GM18511 (cell line): Measurements from ENCODE around the gene AFG3L2.

Experiments used
- ATAC-seq: cut with Tn5 transposase; IDR thresholded peaks from one replicate; pipeline ENCODE4 v1.9.1; 2021; ENCODE audit warnings: mild to moderate bottlenecking, moderate library complexity; ENCODE audit not compliant: unreplicated experiment

AFG3L2 gene

DNA sequence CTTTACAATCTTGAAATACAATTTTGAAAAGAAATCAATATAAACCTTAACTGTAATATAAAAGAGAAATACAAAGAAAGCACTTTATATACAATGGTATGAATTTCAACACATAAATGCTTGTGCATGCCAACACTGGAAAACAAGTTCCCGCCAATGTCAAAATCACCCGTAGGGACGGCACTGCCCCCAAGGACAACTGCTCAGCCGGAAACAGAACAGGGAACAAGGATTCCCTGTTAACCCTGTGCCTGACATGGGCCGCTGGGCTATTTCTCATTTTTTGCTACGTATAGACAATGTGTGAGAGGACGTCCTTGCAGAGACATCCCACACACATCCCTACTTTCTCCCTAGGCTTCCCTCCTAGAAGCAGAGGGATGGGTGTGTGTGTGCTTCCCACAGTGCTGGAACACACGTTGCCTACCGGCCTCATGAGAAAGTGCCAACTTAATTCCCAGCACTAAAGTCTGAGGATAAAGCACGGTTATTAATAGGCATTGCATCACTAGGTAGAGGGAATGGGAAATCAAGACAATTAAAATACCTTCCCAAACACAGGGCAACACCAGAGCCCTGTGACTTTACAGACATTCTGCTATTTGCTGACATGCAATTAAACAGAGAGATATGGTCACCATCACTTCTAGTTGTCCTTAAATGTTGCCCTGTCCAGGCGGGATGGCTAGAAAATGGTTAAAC lies 14.4 kb downstream of the AFG3L2 start:
- ATAC-seq: no peak

DNA sequence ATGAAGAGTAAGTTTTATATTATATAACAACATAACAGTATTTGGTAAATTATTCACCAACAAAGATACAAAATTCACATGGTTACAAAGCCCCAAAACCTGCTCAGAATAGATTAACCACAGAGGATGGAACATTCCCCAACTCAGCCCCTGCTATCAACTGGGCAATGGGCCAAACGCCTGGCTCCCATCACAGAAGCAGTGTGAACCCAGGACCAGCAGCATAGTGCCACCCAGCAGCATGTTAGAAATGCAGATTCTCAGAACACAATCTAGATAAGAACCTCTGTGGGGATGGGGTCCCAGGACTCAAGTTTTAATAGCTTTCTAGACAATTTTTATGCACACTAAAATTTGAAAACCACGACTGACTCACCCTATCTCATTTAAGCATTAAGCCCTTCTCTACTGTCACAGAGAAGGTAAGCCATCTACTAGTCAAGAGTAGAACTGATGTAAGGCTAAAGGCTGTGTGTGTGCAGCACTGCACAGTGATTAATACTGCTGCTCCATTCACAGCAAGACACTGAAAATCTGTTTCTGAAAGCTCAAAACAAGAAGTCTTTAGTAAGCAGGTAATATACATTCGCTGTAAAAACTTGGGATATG lies 15.2 kb downstream of the AFG3L2 start:
- ATAC-seq: peak; percentile 61

DNA sequence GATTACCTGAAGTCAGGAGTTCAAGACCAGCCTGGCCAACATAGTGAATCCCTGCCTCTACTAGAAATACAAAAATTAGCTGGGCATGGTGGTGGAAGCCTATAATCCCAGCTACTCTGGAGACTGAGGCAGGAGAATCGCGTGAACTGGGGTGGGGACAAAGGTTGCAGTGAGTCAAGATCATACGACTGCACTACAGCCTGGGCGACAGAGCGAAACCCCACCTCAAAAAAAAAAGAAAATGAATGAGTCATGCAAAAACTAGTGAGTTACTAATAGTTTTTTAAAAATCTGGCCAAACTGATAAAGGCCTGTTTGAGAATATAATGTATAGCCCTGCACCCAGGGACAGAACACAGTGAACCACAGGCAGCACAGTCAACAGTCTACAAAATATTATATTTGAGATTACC lies 17.5 kb downstream of the AFG3L2 start:
- no peak for ATAC-seq

DNA sequence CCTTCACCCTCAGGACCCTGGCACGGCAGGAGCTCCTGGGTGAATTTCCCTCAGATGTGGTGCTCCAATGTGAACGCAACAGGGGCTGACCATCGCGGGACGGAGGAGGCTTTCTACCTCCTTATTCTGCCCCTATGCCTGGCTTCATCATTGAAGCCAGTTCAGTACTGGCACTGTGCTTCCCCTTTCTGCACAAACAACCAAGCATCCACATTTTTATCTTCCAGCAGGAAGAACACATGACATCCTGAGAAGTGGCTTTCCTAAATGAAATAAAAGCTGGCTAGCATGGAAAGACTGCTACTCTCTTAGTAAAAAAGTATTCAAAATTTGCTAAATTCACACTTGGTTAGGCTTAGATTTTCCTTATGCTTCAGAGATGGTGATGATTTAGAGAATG lies 24.8 kb downstream of the AFG3L2 start:
- no peak for ATAC-seq

DNA sequence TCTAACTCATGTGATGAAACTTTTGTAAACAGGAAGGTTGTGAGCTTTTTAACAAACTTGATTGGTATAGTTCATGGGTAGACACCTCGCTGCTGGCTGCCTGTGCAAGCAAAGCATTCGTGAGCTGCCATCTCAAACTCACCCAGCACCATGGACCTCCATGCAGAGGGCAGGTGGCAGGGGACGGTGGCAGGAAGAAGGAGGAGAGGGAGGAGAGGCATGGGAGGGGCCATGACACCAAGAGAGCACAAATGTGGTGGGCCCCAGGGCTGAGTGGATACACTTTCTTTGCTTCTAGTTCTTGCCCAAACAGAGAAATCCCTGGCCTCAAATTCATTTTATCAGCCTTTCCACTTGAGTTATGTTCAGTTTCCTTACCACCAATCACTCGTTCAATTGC lies 29.1 kb downstream of the AFG3L2 start:
- no peak for ATAC-seq

DNA sequence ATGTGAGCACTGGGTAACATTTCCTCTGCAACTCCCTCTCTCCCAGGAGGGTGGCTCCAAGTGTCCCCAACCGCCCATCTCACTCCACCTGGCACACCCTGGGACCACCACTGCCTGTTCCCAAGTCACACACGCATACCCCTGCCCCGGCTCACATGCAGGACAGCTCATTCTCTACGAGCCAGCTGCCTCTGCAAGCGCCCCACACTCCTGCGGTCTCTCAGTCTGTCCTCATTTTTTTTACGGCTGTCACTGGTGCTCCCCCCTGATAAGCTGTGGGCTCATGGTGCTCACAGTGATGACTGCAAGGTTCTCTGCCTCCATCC lies 30.8 kb downstream of the AFG3L2 start:
- ATAC-seq: no peak

DNA sequence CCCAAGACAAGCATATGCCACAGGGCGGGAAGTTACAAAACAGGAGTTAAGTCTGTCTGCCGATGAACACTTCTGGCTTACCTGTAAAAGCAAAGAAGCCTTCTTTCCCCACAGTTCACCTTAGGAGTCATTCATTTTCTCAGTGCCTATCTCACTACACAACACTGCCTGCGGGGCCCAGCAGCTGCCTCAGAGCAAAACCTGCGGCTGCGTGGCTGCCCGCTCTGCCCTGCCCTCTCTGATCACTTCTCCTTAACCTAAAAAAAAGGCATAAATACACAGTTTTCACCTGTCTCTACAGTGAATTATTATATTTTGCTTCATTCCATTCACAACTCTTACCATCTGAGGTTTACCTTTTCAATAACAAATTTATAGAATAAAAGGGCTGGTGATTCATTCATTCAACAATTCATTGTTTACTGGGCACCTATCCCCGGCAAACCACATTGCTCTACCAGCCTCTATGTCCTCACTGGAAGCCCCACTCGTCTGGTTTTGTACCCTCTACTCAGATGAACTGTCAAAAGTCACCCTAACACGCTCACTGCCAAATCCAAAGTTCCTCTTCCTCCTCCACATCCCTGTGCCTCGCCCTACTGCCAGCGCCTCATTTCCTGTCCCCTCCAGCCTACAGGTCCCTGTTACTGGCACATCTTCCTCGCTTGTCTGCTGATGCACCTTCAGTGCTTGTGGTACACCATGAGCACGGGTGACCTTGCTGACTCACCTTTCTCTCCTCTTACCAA lies 31.4 kb downstream of the AFG3L2 start:
- ATAC-seq: no peak

DNA sequence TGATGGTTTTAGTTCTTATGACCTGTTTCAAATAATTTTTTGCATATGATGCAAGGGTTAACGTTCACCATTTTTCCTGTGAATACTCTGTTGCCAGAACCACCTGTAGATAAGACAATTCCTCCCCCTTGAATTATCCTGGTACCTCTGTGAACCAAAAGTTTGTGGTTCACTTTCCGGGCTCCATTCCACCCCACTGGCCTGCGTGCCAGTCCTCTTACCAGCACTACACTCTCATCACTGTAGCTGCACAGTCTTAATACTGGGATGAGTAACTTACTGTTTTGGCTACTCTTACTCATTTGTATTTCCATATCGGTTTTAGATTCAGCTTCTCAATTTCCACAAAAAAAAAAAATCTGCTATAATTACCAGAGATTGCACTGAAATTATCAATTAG lies 34.4 kb downstream of the AFG3L2 start:
- no peak for ATAC-seq

DNA sequence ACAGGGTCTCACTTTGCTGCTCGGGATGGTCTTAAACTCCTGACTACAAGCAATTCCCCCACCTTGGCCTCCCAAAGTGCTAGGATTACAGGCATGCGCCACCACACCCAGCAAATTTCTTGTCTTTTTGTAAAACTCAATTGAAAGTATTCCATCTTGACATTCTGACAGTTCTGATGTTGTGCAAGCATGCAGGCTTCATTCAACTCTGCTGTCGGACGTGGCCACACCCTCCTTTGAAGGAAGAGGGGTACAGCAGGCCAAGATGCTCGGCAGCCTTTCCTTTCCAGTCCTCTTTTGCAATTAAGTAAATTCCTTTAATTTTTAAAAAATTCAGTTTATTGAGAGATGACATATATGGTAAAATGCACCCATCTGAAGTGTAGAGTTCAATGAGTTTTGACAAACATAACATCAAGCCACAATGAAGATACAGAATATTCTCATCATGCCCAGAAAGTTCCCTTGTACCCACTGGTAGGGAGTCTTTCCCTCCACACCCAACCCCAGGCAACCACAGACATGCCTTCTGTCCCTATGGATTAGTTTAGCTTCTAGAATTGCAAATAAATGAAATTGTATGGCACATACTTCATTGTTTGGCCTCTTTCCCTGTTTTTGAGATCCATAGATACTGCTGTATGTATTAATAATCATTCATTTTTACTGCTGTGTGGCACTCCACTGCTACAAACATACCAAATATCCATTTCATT lies 35.9 kb downstream of the AFG3L2 start:
- no peak for ATAC-seq

DNA sequence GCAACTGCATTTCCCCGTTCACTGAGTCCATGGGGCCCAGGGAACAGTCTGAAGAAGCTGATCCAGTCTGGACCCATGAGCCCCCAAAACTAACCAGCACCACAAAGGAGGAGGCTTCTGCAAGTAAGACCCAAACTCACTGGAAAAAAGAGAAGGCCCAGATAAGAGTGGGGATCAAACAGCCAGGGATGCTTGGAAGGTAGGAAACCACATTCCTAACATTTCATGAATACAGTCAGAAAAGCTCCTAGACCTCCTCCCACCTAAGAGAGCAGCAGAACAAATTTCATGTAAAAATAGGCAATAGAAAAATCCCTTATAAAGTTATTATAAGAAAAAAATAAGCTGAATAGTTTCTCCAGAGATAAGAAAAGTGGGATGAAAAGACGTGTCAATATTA lies 38.6 kb downstream of the AFG3L2 start:
- ATAC-seq: no peak

DNA sequence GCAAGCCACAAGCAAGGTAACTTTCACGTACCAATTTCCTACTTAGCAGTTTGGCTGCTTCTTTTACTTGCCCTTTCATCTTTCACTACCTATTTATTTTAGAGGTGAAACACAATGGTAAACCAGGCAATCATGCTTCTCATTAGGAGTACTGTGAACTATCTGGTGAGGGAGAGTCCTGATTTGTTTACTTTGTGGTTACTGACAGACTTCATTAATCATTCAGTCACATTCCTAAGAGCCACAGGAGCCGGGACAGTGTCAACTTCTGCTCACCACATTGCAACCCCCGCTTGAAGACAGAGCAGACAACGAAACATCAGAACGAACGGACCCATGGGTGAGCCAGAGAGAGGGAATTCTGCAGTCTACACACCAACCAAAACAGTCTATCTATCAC lies 40.1 kb downstream of the AFG3L2 start:
- no peak for ATAC-seq

DNA sequence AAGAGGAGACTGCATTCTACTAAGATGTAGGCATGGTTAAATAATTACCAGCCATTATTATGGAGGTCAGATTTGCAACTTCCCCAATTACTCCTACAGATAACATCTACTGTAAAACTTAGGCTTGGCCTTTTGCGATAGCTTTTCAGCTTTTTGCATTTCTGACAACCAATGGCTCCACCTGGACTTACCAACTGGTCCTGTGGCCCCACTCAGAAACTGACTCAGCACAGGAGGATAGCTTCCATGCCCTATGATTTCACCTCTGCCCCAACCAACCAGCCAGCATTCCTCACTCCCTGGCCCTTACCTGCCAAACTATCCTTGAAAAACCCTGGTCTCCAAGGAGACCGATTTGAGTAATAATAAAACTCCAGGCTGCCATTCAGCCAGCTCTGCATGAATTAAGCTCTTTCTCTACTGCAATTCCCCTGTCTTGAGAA lies 40.8 kb downstream of the AFG3L2 start:
- ATAC-seq: no peak

DNA sequence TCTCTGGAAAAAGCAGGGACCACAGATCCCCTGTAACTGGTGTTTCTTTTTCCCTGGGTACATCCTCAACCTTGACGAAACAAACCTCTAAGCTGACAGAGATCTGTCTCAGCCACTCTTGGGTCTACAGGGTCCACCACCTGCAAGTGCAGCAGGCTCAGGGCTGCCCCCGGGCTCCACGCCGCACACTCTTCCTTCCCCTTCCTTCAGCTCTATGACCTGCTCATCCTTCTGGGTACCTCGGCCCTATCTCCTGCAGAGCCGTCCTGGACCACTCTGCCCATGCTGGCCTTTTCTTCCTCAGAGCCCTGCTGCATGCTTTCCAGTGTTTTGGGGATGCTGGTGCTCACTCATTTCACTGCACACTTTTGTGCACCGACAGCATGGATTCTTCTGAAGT lies 41.5 kb downstream of the AFG3L2 start:
- ATAC-seq: no peak

DNA sequence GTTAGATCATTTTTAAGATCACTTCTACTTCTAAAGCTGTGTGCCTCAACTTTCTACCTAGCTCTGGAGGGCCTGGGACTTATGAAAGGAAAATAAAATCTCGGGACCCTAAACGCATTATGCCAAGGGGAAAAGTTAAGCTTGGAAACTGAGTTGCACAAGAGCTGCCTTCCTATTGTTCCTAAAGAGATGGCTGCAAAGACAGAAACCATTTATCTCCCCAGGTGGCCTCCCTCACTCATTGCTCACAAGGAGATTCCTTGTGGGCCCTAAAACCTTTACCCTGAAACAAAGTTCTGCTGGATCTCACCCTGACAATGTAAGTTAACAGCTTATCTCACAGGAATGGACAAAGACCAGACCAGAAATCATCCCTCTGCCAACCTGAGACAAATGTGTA lies 42.2 kb downstream of the AFG3L2 start:
- no peak for ATAC-seq

DNA sequence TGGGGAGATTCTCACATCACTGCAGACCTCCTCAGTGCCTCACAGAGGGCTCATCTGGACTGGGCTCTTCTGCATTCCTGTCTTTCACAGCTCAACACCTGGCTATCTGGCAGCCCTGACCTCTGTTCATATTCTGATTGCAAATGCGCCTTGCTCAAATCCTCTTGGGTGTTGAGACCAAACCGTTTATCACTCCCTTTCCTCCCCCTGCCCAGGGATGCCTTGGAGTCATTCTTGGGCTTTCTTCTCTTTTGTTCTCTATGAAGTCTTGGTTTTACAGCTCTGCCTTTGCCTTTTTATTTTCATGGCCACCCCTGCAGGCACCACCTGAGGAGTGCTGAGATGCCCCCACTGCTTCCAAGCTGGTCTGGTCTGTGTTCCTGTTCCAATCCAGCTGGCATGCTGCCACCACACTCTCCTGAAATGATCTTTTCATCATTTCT lies 42.6 kb downstream of the AFG3L2 start:
- ATAC-seq: no peak

DNA sequence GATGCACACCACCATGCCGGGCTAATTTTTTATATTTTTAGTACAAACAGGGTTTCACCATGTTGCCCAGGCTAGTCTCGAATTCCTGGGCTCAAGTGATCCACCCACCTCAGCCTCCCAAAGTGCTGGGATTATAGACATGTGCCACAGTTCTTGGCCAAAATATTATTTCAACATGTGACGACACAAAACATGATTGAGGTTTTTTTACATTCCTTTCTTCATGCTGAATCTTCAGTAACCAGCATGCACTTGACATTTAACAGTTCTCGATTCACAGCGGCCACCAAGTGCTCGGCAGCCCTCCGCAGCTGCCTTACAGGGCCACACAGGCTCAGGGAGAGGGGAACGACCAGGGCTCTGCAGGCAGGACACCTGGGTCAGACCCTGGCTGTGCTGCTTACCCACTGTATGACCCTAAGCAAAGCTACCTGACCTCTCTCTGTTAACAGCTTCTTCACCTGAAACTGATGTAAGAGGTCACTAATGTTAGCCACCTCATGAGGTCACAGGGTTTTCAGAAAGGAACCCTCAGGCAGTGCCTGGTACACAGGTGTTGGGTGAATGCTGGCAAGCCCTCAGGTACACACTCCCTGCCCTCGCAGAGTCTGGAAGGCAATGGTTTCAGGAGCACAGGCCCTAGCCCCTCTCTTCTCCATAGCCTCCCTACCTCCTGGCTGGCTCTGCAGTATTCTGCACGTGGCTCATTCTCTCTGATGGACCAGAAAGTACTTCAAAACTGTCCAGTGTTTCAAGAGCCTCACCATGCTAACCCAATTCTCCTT lies 43.3 kb downstream of the AFG3L2 start:
- no peak for ATAC-seq

DNA sequence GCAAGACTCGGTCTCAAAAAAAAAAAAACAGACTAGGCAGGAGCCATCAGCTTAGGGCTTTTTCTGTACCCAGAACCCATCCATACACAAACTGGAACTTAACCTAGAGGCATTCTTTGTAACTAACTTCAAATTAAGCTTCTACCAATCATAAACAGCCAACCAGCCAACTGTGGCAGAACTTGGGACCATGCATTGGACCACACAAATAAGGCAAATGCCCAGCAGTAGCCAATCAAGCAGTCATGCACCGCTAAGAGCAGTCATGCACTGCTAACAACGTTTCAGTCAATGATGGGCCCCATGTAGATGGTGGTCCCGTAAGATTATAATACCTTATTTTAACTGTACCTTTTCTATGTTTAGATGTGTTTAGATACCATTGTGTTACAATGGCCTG lies 46.3 kb downstream of the AFG3L2 start:
- ATAC-seq: no peak

DNA sequence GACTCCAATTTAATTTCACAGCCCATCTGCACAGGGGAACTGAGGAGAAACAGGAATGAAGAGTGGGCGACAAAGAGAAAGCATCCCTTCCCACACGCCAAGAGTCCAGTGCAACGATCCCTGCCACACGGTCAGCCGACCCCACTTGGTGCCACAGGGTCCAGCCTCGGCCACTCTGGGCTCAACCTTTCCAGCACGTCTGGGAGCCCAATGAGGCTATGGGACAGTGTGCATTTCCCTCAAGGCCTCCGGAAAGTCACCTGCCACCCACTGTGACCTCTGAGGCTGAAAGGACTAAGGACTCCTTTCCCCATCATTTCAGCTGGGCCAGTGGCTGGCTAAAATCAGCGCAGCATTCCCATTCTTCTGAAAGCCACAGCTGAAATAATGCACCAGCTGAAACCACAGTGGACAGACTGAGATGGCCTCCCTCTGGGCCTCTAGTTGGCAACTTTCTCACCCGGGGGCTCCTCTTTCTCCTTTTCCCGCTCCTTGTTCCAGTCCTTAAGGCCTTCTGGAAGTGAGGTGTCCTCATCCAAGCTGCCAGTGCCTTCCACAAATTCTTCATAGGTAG lies 47.8 kb downstream of the AFG3L2 start:
- ATAC-seq: no peak

DNA sequence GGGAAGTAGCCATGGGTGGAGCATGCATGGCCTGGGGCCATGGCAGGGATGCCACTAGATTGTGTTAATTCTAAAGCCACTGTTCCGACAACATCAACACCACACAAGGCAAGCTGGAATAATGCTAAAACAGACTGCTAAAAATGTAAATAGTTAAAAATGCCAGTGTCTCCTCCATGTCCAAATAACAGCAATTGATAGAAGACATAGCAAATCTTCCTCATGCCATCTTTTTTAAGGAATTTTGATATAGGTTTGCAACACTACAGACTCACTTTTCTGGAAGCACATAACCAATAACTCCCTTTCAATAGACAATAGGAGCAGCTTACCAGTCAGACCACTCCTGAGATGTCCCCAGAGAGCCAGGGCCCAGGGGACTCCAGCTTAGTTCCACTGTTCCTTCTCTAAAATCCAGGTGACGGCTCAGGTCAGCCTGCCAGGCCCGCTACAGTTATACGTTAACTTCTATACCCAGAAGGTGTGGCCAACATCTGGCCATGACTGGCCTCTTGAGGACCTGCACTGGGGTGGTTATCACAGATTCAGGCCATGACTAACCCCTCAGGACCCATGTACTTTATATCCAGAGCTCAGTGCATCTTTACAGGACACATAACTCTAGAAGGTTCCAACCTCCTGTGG lies 48.7 kb downstream of the AFG3L2 start:
- ATAC-seq: no peak
